Measurements from ENCODE around the gene KCNJ1.

The KCNJ1 gene

GRCh38 chr11:128913806-128914205 lies 46.7 kb upstream of the KCNJ1 start:
- H3K4me3 ChIP-seq (replicated peaks; ENCODE audit: low read depth, low read length): no peak overlapping the region
- TF ChIP-seq CTCF (IDR thresholded peaks at IDR 0.05; ENCODE audit: insufficient read depth, low read length, poor library complexity, severe bottlenecking): no peak
- H3K27me3 ChIP-seq (replicated peaks; ENCODE audit: control insufficient read depth, insufficient read depth, low read length): no peaks in the 10 kb centered on the region
- H3K36me3 ChIP-seq (ENCODE audit: control insufficient read depth, insufficient read depth, low read length): no peaks in the 10 kb centered on the region
- no peak for DNase-seq (ENCODE audit: extremely low read depth, insufficient read length)

GRCh38 chr11:128911701-128912100 lies 44.6 kb upstream of the KCNJ1 start:
- Histone ChIP-seq H3K36me3 (ENCODE audit: control insufficient read depth, insufficient read depth, low read length) (no peaks in the 10 kb centered on the region), H3K4me3 (replicated peaks; ENCODE audit: low read depth, low read length) (no peak overlapping the region), H3K27me3 (replicated peaks; ENCODE audit: control insufficient read depth, insufficient read depth, low read length) (peaks cover 1% of the 10 kb centered on the region; the same call in 1 of the 2 replicates)
- TF ChIP-seq CTCF (IDR thresholded peaks at IDR 0.05; ENCODE audit: insufficient read depth, low read length, poor library complexity, severe bottlenecking): no peak
- no peak for DNase-seq (ENCODE audit: extremely low read depth, insufficient read length)

- Histone ChIP-seq H3K36me3 (ENCODE audit: control insufficient read depth, insufficient read depth, low read length) (no peaks in the 10 kb centered on the region), H3K4me3 (replicated peaks; ENCODE audit: low read depth, low read length) (no peak overlapping the region), H3K27me3 (replicated peaks; ENCODE audit: control insufficient read depth, insufficient read depth, low read length) (peaks cover 2% of the 10 kb centered on the region; the same call in 1 of the 2 replicates)
- no peak for DNase-seq (ENCODE audit: extremely low read depth, insufficient read length)
- no peak for TF ChIP-seq CTCF (IDR thresholded peaks at IDR 0.05; ENCODE audit: insufficient read depth, low read length, poor library complexity, severe bottlenecking)
These were observed 44.1 kb upstream of the KCNJ1 start for GRCh38 chr11:128911239-128911638.

- Histone ChIP-seq H3K36me3 (ENCODE audit: control insufficient read depth, insufficient read depth, low read length) (no peaks in the 10 kb centered on the region), H3K4me3 (replicated peaks; ENCODE audit: low read depth, low read length) (no peak overlapping the region), H3K27me3 (replicated peaks; ENCODE audit: control insufficient read depth, insufficient read depth, low read length) (peaks cover 3% of the 10 kb centered on the region; the same call in 1 of the 2 replicates)
- DNase-seq (ENCODE audit: extremely low read depth, insufficient read length): no peak
- TF ChIP-seq CTCF (IDR thresholded peaks at IDR 0.05; ENCODE audit: insufficient read depth, low read length, poor library complexity, severe bottlenecking): no peak
These were observed 43.5 kb upstream of the KCNJ1 start for GRCh38 chr11:128910576-128910975.

- no peak overlapping the region for H3K4me3 ChIP-seq (replicated peaks; ENCODE audit: low read depth, low read length)
- no peaks in the 10 kb centered on the region for H3K36me3 ChIP-seq (ENCODE audit: control insufficient read depth, insufficient read depth, low read length)
- DNase-seq (ENCODE audit: extremely low read depth, insufficient read length): no peak
- TF ChIP-seq CTCF (IDR thresholded peaks at IDR 0.05; ENCODE audit: insufficient read depth, low read length, poor library complexity, severe bottlenecking): no peak
- peaks cover 3% of the 10 kb centered on the region; the same call in 1 of the 2 replicates for H3K27me3 ChIP-seq (replicated peaks; ENCODE audit: control insufficient read depth, insufficient read depth, low read length)
These were observed 42.5 kb upstream of the KCNJ1 start for GRCh38 chr11:128909438-128910125.
